C4-2B (cell line): ENCODE measurements around the gene MAPRE2.

Experiments
- ZFX ChIP-seq: fragments of 450-650 bp; IDR thresholded peaks from 2 replicates; pipeline ENCODE4 v1.6.1; 2017
- TF ChIP-seq, protein P1 (sequence below): fragments of 450-650 bp; conservative IDR thresholded peaks from 2 replicates; pipeline ENCODE4 v1.5.1; 2017; ENCODE audit warnings: mild to moderate bottlenecking

DNA sequence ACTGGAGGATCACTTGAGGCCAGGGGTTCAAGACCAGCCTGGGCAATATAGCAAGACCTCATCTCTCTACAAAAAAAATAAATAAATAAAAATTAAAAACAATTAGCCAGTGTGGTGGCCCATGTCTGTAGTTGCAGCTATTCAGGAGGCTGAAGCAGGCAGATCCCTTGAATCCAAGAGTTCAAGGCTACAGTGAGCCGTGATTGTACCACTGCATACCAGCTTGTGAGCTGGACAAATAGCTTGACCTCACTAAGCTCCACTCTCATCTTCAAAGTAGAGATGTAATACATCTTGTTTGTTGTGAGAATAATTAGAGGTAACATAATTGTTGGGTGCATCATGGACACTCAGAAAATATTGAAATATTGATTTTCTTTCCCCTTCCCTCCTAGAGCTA, 31.1 kb upstream of the MAPRE2 start:
- TF ChIP-seq, protein P1, sequence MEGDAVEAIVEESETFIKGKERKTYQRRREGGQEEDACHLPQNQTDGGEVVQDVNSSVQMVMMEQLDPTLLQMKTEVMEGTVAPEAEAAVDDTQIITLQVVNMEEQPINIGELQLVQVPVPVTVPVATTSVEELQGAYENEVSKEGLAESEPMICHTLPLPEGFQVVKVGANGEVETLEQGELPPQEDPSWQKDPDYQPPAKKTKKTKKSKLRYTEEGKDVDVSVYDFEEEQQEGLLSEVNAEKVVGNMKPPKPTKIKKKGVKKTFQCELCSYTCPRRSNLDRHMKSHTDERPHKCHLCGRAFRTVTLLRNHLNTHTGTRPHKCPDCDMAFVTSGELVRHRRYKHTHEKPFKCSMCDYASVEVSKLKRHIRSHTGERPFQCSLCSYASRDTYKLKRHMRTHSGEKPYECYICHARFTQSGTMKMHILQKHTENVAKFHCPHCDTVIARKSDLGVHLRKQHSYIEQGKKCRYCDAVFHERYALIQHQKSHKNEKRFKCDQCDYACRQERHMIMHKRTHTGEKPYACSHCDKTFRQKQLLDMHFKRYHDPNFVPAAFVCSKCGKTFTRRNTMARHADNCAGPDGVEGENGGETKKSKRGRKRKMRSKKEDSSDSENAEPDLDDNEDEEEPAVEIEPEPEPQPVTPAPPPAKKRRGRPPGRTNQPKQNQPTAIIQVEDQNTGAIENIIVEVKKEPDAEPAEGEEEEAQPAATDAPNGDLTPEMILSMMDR = no peak
- no peak for TF ChIP-seq ZFX
